Measurements from ENCODE around the gene ASB6. TPM values are rescaled to one million over a fixed set of nuclear protein-coding genes. Genes with fewer than 3 reads are reported as not detected.

The ASB6 gene
- total and polyA plus RNA-seq, 2 of the 13 experiments (the other 11 are each of a cell fraction or from before 2014, with no cell fraction given) = 8.2 to 8.4 TPM

DNA sequence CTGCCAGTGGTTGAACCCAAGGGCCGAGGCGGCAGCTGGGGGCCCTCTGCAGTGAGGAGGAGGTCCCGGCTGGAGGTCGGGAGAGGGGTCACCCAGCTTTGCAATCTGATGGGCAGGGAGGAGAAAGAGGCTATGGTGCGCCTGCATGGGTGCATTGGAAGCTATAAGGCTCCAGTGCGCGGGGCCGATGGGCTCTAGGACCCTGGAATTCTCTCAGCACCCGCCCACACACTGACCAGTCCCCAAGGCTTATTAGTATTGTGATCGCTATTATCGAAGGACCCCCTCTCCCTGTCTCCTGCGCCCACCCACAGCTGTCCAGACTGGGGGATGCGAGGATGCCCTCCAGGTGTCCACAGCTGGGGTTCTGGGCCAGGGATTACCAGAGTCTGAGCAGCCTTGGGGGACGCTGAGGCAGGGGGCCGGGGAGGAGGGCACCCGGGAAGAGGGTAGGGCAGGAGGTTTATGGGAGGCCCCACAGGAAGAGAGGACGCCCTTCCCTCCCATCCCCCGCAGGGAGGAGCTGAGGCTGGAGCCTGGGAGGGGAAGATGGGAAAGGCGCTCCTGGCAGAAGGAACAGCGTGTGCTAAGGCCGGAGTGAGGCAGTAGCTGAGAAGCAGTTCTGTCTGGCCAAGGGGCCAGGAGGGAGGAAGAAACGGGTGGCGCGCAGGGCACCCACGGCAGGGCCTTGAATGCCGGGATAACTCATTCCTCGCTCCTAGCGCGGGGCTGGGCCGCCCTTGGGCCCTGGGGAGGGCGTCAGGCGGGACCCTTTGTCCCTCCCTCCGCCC, 45.2 kb downstream of the ASB6 start (continued):
- TF ChIP-seq ZSCAN31 (CRISPR knock-in tag; IDR thresholded peaks at IDR 0.05; ENCODE audit: low read depth) (no peak), FOXC1 (CRISPR knock-in tag; IDR thresholded peaks at IDR 0.05; ENCODE audit: borderline replicate concordance) (0 out of 2 replicates have a peak, but pooled peaks have one; percentile 32), ZBTB7B (CRISPR knock-in tag; IDR thresholded peaks at IDR 0.05) (peak; percentile 68), NFE2 (CRISPR knock-in tag; IDR thresholded peaks at IDR 0.05) (0 out of 2 replicates have a peak, but pooled peaks have one; percentile 14), ZNF468 (CRISPR knock-in tag; IDR thresholded peaks at IDR 0.05) (no peak; the same call in 1 of the 2 replicates)
- TF ChIP-seq, protein P1, sequence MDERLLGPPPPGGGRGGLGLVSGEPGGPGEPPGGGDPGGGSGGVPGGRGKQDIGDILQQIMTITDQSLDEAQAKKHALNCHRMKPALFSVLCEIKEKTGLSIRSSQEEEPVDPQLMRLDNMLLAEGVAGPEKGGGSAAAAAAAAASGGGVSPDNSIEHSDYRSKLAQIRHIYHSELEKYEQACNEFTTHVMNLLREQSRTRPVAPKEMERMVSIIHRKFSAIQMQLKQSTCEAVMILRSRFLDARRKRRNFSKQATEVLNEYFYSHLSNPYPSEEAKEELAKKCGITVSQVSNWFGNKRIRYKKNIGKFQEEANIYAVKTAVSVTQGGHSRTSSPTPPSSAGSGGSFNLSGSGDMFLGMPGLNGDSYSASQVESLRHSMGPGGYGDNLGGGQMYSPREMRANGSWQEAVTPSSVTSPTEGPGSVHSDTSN (CRISPR knock-in tag; IDR thresholded peaks at IDR 0.05) = no peak
- TF ChIP-seq, protein P2, sequence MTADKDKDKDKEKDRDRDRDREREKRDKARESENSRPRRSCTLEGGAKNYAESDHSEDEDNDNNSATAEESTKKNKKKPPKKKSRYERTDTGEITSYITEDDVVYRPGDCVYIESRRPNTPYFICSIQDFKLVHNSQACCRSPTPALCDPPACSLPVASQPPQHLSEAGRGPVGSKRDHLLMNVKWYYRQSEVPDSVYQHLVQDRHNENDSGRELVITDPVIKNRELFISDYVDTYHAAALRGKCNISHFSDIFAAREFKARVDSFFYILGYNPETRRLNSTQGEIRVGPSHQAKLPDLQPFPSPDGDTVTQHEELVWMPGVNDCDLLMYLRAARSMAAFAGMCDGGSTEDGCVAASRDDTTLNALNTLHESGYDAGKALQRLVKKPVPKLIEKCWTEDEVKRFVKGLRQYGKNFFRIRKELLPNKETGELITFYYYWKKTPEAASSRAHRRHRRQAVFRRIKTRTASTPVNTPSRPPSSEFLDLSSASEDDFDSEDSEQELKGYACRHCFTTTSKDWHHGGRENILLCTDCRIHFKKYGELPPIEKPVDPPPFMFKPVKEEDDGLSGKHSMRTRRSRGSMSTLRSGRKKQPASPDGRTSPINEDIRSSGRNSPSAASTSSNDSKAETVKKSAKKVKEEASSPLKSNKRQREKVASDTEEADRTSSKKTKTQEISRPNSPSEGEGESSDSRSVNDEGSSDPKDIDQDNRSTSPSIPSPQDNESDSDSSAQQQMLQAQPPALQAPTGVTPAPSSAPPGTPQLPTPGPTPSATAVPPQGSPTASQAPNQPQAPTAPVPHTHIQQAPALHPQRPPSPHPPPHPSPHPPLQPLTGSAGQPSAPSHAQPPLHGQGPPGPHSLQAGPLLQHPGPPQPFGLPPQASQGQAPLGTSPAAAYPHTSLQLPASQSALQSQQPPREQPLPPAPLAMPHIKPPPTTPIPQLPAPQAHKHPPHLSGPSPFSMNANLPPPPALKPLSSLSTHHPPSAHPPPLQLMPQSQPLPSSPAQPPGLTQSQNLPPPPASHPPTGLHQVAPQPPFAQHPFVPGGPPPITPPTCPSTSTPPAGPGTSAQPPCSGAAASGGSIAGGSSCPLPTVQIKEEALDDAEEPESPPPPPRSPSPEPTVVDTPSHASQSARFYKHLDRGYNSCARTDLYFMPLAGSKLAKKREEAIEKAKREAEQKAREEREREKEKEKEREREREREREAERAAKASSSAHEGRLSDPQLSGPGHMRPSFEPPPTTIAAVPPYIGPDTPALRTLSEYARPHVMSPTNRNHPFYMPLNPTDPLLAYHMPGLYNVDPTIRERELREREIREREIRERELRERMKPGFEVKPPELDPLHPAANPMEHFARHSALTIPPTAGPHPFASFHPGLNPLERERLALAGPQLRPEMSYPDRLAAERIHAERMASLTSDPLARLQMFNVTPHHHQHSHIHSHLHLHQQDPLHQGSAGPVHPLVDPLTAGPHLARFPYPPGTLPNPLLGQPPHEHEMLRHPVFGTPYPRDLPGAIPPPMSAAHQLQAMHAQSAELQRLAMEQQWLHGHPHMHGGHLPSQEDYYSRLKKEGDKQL (CRISPR knock-in tag; IDR thresholded peaks at IDR 0.05; ENCODE audit: low read depth) = no peak
- TF ChIP-seq, protein P3, sequence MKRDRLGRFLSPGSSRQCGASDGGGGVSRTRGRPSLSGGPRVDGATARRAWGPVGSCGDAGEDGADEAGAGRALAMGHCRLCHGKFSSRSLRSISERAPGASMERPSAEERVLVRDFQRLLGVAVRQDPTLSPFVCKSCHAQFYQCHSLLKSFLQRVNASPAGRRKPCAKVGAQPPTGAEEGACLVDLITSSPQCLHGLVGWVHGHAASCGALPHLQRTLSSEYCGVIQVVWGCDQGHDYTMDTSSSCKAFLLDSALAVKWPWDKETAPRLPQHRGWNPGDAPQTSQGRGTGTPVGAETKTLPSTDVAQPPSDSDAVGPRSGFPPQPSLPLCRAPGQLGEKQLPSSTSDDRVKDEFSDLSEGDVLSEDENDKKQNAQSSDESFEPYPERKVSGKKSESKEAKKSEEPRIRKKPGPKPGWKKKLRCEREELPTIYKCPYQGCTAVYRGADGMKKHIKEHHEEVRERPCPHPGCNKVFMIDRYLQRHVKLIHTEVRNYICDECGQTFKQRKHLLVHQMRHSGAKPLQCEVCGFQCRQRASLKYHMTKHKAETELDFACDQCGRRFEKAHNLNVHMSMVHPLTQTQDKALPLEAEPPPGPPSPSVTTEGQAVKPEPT (CRISPR knock-in tag; IDR thresholded peaks at IDR 0.05; ENCODE audit: low read depth) = no peak
- TF ChIP-seq, protein P4, sequence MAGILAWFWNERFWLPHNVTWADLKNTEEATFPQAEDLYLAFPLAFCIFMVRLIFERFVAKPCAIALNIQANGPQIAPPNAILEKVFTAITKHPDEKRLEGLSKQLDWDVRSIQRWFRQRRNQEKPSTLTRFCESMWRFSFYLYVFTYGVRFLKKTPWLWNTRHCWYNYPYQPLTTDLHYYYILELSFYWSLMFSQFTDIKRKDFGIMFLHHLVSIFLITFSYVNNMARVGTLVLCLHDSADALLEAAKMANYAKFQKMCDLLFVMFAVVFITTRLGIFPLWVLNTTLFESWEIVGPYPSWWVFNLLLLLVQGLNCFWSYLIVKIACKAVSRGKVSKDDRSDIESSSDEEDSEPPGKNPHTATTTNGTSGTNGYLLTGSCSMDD (CRISPR knock-in tag; IDR thresholded peaks at IDR 0.05) = no peak
- TF ChIP-seq, protein P5, sequence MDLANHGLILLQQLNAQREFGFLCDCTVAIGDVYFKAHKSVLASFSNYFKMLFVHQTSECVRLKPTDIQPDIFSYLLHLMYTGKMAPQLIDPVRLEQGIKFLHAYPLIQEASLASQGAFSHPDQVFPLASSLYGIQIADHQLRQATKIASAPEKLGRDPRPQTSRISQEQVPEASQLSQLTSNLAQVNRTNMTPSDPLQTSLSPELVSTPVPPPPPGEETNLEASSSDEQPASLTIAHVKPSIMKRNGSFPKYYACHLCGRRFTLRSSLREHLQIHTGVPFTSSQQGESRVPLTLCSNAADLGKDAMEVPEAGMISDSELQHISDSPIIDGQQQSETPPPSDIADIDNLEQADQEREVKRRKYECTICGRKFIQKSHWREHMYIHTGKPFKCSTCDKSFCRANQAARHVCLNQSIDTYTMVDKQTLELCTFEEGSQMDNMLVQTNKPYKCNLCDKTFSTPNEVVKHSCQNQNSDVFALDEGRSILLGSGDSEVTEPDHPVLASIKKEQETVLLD (CRISPR knock-in tag; IDR thresholded peaks at IDR 0.05; ENCODE audit: low read depth) = no peak
- TF ChIP-seq, protein P6, sequence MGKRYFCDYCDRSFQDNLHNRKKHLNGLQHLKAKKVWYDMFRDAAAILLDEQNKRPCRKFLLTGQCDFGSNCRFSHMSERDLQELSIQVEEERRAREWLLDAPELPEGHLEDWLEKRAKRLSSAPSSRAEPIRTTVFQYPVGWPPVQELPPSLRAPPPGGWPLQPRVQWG (CRISPR knock-in tag; IDR thresholded peaks at IDR 0.05; ENCODE audit: borderline replicate concordance, low read depth) = no peak
